ENCODE results near the gene STK11. TPM values are rescaled to one million over a fixed set of nuclear protein-coding genes. Genes with fewer than 3 reads are reported as not detected.
A peak's percentile ranks its signal among the peaks of the same experiment; 100 is the strongest.

Gene STK11
- total RNA-seq, 4 donors from 2014 or later: 62.5 to 76.9 (median 66.4) TPM

GRCh38 chr19:1266129-1266915, 60.7 kb downstream of the STK11 start:
- Histone ChIP-seq H3K36me3 (peaks cover 6% of the 10 kb centered on the region), H3K4me1 (peaks cover 91% of the 10 kb centered on the region)
- DNase-seq (ENCODE audit: low spot score in 2 of 2): peak; percentile 91 to 92

DNA sequence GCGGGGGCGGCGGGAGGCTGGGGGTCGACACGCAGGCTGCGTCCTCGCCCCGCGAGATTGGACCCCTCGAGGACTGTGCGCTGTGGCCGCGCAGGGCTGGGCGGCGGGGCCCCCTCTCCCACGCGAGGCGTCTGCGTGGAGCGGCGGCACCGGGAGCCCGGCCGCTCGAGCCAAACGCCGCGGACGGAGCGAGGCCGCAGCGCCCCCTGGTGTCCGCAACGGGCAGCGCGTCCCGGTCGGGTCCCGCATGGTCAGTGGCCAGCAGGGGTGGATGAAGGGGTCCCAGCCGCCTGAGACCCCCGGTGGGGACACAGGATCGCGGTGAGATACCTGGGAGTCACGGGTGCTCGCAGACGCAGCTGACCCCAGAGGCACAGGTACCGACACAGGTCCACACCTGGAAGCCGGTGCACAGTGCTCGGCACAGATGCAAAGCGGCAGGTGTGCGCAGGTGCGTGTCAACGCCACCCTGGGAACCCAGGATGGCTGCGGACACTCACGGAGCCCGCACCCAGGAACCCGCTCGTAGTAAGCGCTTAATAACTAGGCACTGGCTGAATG, 61.4 kb downstream of the STK11 start:
- H3K36me3 ChIP-seq: peaks cover 12% of the 10 kb centered on the region
- TF ChIP-seq EP300 (IDR thresholded peaks at IDR 0.05) (no peak), CTCF (IDR thresholded peaks at IDR 0.05) (peak; percentile 97 to 98), POLR2AphosphoS5 (IDR thresholded peaks at IDR 0.05) (no peak)
- WGBS: 0% methylated on average over 18 of the region's 59 CpGs
- H3K4me3 ChIP-seq: peak overlapping the region; percentile 56
- DNase-seq (ENCODE audit: low spot score in 2 of 2): peak in 1 of 2 donors; percentile 85
- H3K4me1 ChIP-seq: peaks cover 91% of the 10 kb centered on the region
- H3K27me3 ChIP-seq: no peaks in the 10 kb centered on the region
- peak overlapping the region; percentile 92 for H3K27ac ChIP-seq
- H3K9me3 ChIP-seq: no peaks in the 10 kb centered on the region

More at GRCh38 chr19:1266129-1266915, 60.7 kb downstream of the STK11 start:
- Histone ChIP-seq H3K4me3 (peak overlapping the region; percentile 56), H3K9me3 (no peaks in the 10 kb centered on the region), H3K27ac (peak overlapping the region; percentile 92), H3K27me3 (no peaks in the 10 kb centered on the region)
- 1% methylated on average over 20 of the region's 84 CpGs for WGBS
- no peak for TF ChIP-seq POLR2AphosphoS5 (IDR thresholded peaks at IDR 0.05)
- TF ChIP-seq CTCF (IDR thresholded peaks at IDR 0.05): no peak
- TF ChIP-seq POLR2A (IDR thresholded peaks at IDR 0.05): no peak
- TF ChIP-seq EP300 (IDR thresholded peaks at IDR 0.05): no peak

GRCh38 chr19:1267477-1268225, 62.1 kb downstream of the STK11 start:
- 6% methylated on average over 12 of the region's 35 CpGs for WGBS
- peak in 1 of 2 donors; percentile 80 for DNase-seq (ENCODE audit: low spot score in 2 of 2)
- Histone ChIP-seq H3K36me3 (peaks cover 19% of the 10 kb centered on the region), H3K27ac (no peak overlapping the region), H3K4me3 (peak overlapping the region; percentile 56), H3K9me3 (no peaks in the 10 kb centered on the region), H3K27me3 (no peaks in the 10 kb centered on the region), H3K4me1 (peaks cover 91% of the 10 kb centered on the region)
- no peak for TF ChIP-seq POLR2A (IDR thresholded peaks at IDR 0.05)
- no peak for TF ChIP-seq CTCF (IDR thresholded peaks at IDR 0.05)
- no peak for TF ChIP-seq EP300 (IDR thresholded peaks at IDR 0.05)
- TF ChIP-seq POLR2AphosphoS5 (IDR thresholded peaks at IDR 0.05): no peak

DNA sequence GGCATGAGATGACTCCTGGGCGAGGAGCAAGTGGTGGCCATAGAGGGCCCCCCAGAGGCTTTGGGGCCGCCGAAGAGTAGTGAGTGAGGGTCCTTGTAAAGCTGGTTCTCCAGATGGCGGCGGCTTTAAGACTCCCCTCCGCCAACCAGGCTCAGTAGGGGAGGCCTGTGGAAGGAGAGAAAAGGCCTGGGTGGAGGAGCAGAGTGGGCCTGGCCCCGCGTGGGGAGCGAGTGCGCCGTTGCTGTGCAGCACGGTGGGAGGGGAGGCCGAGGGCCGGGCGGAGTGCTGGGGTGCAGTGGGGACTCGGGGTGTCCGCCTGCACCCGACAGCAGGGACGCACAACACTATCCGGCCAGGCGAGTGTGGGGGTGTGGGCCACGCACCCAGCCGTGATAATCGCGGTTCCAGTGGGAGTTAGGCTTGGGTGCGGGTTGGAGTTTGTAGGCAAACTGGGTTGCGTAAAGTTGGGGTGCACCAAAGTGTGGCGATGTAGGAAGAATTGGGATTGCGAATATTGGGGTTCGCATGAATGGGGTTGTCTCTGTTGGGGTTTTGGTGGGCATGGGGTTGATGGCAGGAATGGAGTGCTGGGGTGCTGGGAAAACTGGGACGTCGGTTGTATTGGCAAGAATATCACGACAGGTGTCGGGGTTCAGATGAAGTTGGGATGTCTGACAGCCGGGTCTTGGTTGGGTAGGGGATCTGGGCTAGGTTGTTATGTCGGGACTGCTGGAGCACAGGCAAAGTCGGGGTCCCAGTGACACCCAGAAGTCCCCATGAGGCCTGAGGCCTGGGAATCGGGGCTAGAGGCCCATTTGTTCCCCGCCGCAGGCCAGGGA, 62.9 kb downstream of the STK11 start:
- peak in 1 of 2 donors; percentile 81 for DNase-seq (ENCODE audit: low spot score in 2 of 2)
- Histone ChIP-seq H3K27me3 (no peaks in the 10 kb centered on the region), H3K4me1 (peaks cover 91% of the 10 kb centered on the region), H3K9me3 (no peaks in the 10 kb centered on the region), H3K27ac (peak overlapping the region; percentile 100), H3K36me3 (peaks cover 27% of the 10 kb centered on the region), H3K4me3 (peak overlapping the region; percentile 80)
- 42% methylated on average over 40 of the region's 40 CpGs for WGBS
- TF ChIP-seq CTCF (IDR thresholded peaks at IDR 0.05) (no peak), EP300 (IDR thresholded peaks at IDR 0.05) (no peak), POLR2A (IDR thresholded peaks at IDR 0.05) (no peak), POLR2AphosphoS5 (IDR thresholded peaks at IDR 0.05) (no peak)

All from suprapubic skin (tissue), 4 donors.